SJSA1 (cell line): ENCODE results near the gene CSRP1. TPM values are rescaled to one million over a fixed set of nuclear protein-coding genes. Genes with fewer than 3 reads are reported as not detected.
"Not testable (repeated sequence)": the region's sequence is repeated elsewhere in the genome, so short reads cannot be mapped to it uniquely, and the experiment has no call there.

ENCODE experiments used
- DNase-seq, 2 experiments: peaks; one replicate each; pipeline ENCODE4 v3.0.0-alpha.2; 2015 to 2020; ENCODE audit warnings: low spot score in 2 of 2, low read depth in 1 of 2
- H3K27ac ChIP-seq: fragments of 250-450 bp; sonication (Bioruptor Pico); 2 replicates; pipeline ENCODE4 v1.5.1; 2020; ENCODE audit warnings: mild to moderate bottlenecking, moderate library complexity
- H3K27me3 ChIP-seq: fragments of 250-450 bp; sonication (Bioruptor Pico); replicated peaks from 2 replicates; pipeline ENCODE4 v1.5.1; 2020; ENCODE audit warnings: mild to moderate bottlenecking, moderate library complexity
- H3K36me3 ChIP-seq: fragments of 250-450 bp; sonication (Bioruptor Pico); 2 replicates; pipeline ENCODE4 v1.5.1; 2020; ENCODE audit warnings: mild to moderate bottlenecking
- H3K4me1 ChIP-seq: fragments of 250-450 bp; sonication (Bioruptor Pico); replicated peaks from 2 replicates; pipeline ENCODE4 v1.6.1; 2021; ENCODE audit warnings: mild to moderate bottlenecking
- H3K4me3 ChIP-seq: fragments of 250-450 bp; sonication (Bioruptor Pico); 2 replicates; pipeline ENCODE4 v1.5.1; 2020; ENCODE audit warnings: mild to moderate bottlenecking
- H3K9me3 ChIP-seq: fragments of 250-450 bp; sonication (Bioruptor Pico); replicated peaks from 2 replicates; pipeline ENCODE4 v1.5.1; 2020; ENCODE audit warnings: mild to moderate bottlenecking
- total RNA-seq: library from RNA; depleted of rRNA; stranded (reverse); fragments of >200 nt; shearing (Covaris generic); gene quantifications from 2 replicates; pipeline ENCODE4 v1.2.3, GENCODE V29; 2014

The CSRP1 gene
- total RNA-seq, 1 experiment from 2014 or later: 1,377 TPM

DNA sequence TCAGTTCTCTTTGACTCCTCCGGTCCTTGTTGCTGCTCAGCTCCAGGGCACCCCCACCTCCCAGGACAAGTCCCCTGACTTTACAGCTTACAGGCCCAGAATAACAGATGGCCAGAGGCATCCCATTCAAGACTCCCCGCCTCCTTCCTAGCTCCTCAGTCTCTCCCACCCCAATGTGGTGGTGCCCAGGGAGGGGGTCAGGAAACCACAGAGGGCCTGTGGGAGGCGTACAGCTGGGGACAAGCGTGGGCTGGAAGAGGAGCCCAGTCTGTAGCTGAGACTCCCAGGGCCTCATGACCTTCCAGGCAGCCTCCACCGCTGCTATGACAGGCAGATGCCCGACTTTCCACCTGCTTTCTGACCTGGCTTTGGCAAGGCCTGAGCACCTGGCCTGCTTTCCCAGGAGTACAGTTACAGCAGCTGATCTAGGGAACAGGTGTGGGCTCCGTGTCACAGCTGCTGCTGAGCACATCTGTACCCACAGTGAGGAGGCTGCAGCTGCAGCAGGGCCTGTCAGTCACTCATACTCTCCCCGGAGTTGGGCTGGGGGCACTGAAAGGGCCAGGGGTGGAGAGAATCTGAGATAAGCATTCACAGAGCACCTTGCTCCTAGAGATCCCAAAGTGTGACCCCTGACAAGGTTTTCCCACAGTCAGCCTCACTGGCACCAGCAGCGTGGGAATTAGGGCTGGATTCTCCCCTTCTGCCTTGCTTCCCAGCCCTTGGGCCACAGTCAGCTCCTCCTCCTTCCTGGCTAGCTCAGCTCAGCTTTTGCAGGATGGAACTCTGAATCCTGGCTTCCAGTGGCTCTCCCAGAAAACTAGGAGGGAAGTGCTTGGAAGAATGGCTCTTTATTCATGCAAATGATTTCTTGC is 24.9 kb upstream of the CSRP1 start:
- Histone ChIP-seq H3K27me3 (no peaks in the 10 kb centered on the region), H3K27ac (no peak overlapping the region), H3K36me3 (no peaks in the 10 kb centered on the region), H3K9me3 (no peaks in the 10 kb centered on the region), H3K4me3 (no peak overlapping the region), H3K4me1 (peaks cover 16% of the 10 kb centered on the region)
- no peak for DNase-seq

DNA sequence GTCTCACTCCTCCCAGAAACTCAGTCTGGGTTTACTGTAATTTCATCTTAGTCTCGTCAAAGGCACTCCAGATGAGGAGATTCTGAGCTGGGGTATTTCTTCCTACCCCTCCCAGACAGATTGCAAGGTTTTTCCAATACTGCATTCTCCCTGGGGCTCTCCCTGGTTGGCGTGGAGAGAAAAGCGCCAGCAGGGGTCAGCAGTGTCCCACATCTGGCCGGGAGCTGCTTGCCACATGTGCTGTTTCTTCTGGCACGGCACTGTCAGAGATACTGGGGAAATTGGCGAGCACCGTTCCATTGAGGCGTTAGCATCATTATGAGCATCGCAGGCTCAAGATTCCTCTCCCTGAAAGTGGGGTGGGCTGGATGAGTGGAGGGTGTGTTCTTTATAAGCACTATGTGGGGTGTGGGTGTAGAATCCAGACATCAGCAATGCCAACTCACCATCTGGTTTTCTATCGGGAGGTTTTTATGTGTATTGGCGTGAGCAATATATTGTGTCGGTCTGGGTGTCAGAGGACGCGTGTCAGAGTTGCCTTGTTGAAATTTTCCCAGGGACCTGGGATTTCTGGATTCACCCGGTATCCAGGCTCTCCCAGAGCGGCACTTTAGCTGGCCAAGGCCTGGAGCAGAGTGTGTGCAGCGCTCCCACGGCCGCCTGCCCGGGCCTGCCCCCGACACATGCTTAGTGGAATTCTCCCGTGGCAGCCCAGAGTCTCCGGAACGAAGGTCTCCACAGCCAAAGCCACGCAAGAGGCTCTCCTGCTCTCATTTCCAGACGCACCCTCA is 24.0 kb upstream of the CSRP1 start:
- Histone ChIP-seq H3K27ac (no peak overlapping the region), H3K4me1 (peaks cover 8% of the 10 kb centered on the region), H3K9me3 (no peaks in the 10 kb centered on the region), H3K36me3 (no peaks in the 10 kb centered on the region), H3K27me3 (no peaks in the 10 kb centered on the region), H3K4me3 (no peak overlapping the region)
- peak; percentile 71 to 81 for DNase-seq

GRCh38 chr1:201528631-201529252 is 21.8 kb upstream of the CSRP1 start:
- no peak overlapping the region for H3K27ac ChIP-seq
- H3K9me3 ChIP-seq: 0 out of 2 replicates have a peak, but pooled peaks cover 4% of the 10 kb centered on the region
- H3K4me3 ChIP-seq: no peak overlapping the region
- no peaks in the 10 kb centered on the region for H3K36me3 ChIP-seq
- no peaks in the 10 kb centered on the region for H3K27me3 ChIP-seq
- no peaks in the 10 kb centered on the region for H3K4me1 ChIP-seq
- no peak for DNase-seq

- no peak overlapping the region for H3K27ac ChIP-seq
- DNase-seq: no peak
- H3K4me1 ChIP-seq: no peaks in the 10 kb centered on the region
Measured at GRCh38 chr1:201527879-201528278, 21.0 kb upstream of the CSRP1 start.

GRCh38 chr1:201525193-201525778 is 18.4 kb upstream of the CSRP1 start:
- H3K4me3 ChIP-seq: no peak overlapping the region
- no peaks in the 10 kb centered on the region for H3K4me1 ChIP-seq
- H3K27ac ChIP-seq: no peak overlapping the region
- DNase-seq: no peak
- no peaks in the 10 kb centered on the region for H3K36me3 ChIP-seq
- no peaks in the 10 kb centered on the region for H3K27me3 ChIP-seq
- H3K9me3 ChIP-seq: 0 out of 2 replicates have a peak, but pooled peaks cover 4% of the 10 kb centered on the region

More at GRCh38 chr1:201527879-201528278, 21.0 kb upstream of the CSRP1 start:
- no peaks in the 10 kb centered on the region for H3K27me3 ChIP-seq
- H3K9me3 ChIP-seq: 0 out of 2 replicates have a peak, but pooled peaks cover 4% of the 10 kb centered on the region
- no peak overlapping the region for H3K4me3 ChIP-seq
- H3K36me3 ChIP-seq: no peaks in the 10 kb centered on the region

DNA sequence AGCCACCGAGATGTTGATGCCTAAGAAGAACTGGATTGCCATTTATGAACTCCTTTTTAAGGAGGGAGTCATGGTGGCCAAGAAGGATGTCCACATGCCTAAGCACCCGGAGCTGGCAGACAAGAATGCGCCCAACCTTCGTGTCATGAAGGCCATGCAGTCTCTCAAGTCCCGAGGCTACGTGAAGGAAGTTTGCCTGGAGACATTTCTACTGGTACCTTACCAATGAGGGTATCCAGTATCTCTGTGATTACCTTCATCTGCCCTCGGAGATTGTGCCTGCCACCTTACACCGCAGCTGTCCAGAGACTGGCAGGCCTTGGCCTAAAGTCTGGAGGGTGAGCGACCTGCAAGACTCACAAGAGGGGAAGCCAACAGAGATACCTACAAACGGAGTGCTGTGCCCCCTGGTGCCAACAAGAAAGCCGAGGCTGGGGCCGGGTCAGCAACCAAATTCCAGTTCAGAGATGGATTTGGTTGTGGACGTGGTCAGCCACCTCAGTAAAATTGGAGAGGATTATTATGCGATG is 13.2 kb upstream of the CSRP1 start:
- not testable (repeated sequence) for DNase-seq, H3K4me3 ChIP-seq, H3K9me3 ChIP-seq, H3K27me3 ChIP-seq, H3K27ac ChIP-seq, H3K4me1 ChIP-seq, H3K36me3 ChIP-seq

GRCh38 chr1:201518071-201518470 is 11.1 kb upstream of the CSRP1 start:
- no peak for DNase-seq
- H3K4me1 ChIP-seq: peaks cover 4% of the 10 kb centered on the region

DNA sequence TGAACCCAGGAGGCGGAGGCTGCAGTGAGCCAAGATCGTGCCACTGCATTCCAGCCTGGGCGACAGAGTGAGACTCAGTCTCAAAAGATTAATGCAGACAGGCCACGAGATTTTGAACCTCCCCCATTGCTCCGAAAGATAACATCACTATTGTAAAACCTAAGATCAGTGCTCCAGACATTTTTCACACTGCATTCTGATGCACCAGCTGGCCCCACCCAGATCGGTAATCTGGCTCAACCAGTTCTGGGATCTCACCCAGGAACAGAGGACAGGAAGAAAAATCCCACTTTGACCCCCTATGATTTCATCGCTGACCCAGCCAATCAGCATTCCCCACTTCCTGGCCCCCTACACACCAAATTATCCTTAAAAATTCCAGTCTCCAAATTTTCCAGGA is 10.7 kb upstream of the CSRP1 start:
- H3K4me3 ChIP-seq: no peak overlapping the region
- H3K9me3 ChIP-seq: no peaks in the 10 kb centered on the region
- H3K27me3 ChIP-seq: no peaks in the 10 kb centered on the region
- DNase-seq: no peak
- H3K36me3 ChIP-seq: no peaks in the 10 kb centered on the region
- H3K27ac ChIP-seq: no peak overlapping the region
- H3K4me1 ChIP-seq: peaks cover 7% of the 10 kb centered on the region

More at GRCh38 chr1:201518071-201518470, 11.1 kb upstream of the CSRP1 start:
- Histone ChIP-seq H3K4me3 (no peak overlapping the region), H3K9me3 (no peaks in the 10 kb centered on the region), H3K36me3 (no peaks in the 10 kb centered on the region), H3K27me3 (no peaks in the 10 kb centered on the region), H3K27ac (no peak overlapping the region)

DNA sequence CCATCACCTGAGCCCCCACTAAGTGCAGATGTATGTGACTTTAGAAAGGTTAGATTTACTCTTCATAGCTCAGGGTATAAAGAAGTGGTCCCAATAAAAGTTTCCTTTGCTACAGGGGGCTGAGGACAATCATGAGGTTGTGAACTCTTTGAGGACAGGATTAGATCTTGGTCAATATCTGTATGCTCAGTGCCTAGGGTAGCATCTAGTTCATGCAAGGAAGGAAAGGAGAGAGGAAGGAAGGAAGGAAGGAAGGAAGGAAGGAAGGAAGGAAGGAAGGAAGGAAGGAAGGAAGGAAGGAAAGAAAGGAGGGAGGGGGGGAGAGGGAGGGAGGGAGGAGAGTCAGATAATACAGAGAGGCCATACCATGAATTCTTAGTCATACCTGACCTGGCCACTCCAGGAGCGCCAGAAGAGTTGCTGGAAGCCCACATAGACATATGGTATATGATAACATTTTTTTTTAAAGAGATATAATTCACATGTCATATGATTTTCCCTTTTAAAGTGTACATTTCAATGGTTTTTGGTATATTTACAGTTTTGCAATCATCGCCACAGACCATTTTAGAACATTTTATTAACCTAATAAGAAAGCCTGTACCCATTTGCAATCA is 9.7 kb upstream of the CSRP1 start:
- no peaks in the 10 kb centered on the region for H3K36me3 ChIP-seq
- H3K9me3 ChIP-seq: no peaks in the 10 kb centered on the region
- DNase-seq: no peak

GRCh38 chr1:201515895-201516294 is 9.0 kb upstream of the CSRP1 start:
- Histone ChIP-seq H3K27me3 (no peaks in the 10 kb centered on the region), H3K36me3 (no peaks in the 10 kb centered on the region), H3K27ac (no peak overlapping the region), H3K4me1 (peaks cover 10% of the 10 kb centered on the region), H3K4me3 (no peak overlapping the region), H3K9me3 (no peaks in the 10 kb centered on the region)
- no peak for DNase-seq

More for the DNA sequence above, 9.7 kb upstream of the CSRP1 start:
- Histone ChIP-seq H3K27me3 (no peaks in the 10 kb centered on the region), H3K4me1 (peaks cover 10% of the 10 kb centered on the region), H3K27ac (no peak overlapping the region), H3K4me3 (no peak overlapping the region)

DNA sequence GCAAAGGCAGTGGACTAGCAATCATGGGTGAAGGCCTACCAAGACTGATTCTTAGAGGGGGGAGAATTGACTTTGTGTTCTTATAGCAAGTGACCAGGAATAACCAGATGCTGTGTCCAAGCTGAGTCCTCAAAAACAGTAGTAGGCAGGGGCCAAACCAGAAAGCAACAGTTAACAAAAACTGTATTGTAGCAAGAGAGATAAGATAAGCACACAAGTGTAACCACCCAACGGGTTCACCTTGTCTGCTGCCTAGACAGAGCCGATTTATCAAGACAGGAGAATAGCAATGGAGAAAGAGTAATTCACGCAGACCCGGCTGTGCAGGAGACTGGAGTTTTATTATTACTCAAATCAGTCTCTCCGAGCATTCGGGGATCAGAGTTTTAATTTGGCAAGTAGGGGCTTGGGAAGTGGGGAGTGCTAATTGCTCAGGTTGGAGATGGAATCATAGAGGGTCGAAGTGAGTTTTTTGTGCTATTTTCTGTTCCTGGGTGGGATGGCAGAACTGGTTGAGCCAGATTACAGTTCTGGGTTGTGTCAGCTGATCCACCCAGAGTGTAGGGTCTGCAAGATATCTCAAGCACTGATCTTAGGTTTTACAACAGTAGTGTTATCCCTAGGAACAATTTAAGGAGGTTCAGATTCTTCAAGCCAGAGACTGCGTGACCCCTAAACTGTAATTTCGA is 8.3 kb upstream of the CSRP1 start:
- H3K4me1 ChIP-seq: peaks cover 10% of the 10 kb centered on the region
- no peak overlapping the region for H3K4me3 ChIP-seq
- no peaks in the 10 kb centered on the region for H3K27me3 ChIP-seq
- DNase-seq: no peak
- no peaks in the 10 kb centered on the region for H3K36me3 ChIP-seq
- no peaks in the 10 kb centered on the region for H3K9me3 ChIP-seq
- H3K27ac ChIP-seq: no peak overlapping the region

DNA sequence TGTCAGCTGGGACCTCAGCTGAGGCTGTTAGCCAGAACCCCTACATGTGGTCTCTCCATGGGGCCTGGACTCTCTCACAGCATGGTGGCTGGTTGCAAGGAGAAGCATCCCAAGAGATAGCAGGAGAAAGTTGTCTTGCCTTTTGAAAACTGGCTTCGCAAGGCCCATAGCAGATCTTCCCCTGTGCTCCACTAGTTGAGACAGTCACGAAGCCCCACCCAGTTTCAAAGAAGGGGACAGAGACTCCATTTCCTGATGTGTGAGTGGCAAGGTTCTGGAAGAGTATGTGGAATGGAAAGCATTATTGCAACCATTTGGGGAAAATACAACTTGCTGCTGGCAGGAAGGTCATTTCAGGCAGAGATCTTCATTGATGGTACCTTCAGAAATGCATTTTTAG is 7.5 kb upstream of the CSRP1 start:
- Histone ChIP-seq H3K9me3 (no peaks in the 10 kb centered on the region), H3K27ac (no peak overlapping the region), H3K4me1 (peaks cover 15% of the 10 kb centered on the region), H3K27me3 (no peaks in the 10 kb centered on the region), H3K4me3 (no peak overlapping the region), H3K36me3 (no peaks in the 10 kb centered on the region)
- DNase-seq: no peak
